ENCODE measurements around the gene PHACTR3.

GRCh38 chr20:59771506-59772372 is 167.4 kb downstream of the PHACTR3 start:
- no peak for TF ChIP-seq POLR2A (IDR thresholded peaks at IDR 0.05)
- no peak for TF ChIP-seq CTCF (IDR thresholded peaks at IDR 0.05)

Data from tibial nerve (tissue), 3 donors.